Heart right ventricle (tissue), 16 donors: ENCODE data around the gene FTH1. TPM values are rescaled to one million over a fixed set of nuclear protein-coding genes. Genes with fewer than 3 reads are reported as not detected.
A peak's percentile ranks its signal among the peaks of the same experiment; 100 is the strongest.

ENCODE experiments used
- ATAC-seq, 8 donors: fragments of 200-7000 bp; cut with Tn5 transposase; one replicate each; pipeline ENCODE4 v1.9.1; 2020; ENCODE audit warnings: mild to moderate bottlenecking in 8 of 8, moderate library complexity in 8 of 8, moderate number of reproducible peaks in 1 of 8
- DNase-seq, 2 donors: peaks; one replicate each; pipeline ENCODE4 v3.0.0-alpha.2; 2020
- H3K27ac ChIP-seq, 10 donors: fragments of 200-600 bp; sonication (generic) in 2 of 10; one replicate each; pipeline versions ENCODE4 v1.5.0 to v1.8.0; 2020 to 2022; ENCODE audit warnings: mild to moderate bottlenecking in 3 of 10
- H3K27me3 ChIP-seq, 7 donors: fragments of 200-600 bp; one replicate each; pipeline ENCODE4 v1.8.0; 2021 to 2022; ENCODE audit warnings: mild to moderate bottlenecking in 2 of 7
- H3K36me3 ChIP-seq, 9 donors: fragments of 200-600 bp; sonication (generic) in 1 of 9; one replicate each; pipeline versions ENCODE4 v1.5.0 to v1.8.0; 2020 to 2022; ENCODE audit warnings: mild to moderate bottlenecking in 2 of 9
- H3K4me1 ChIP-seq, 9 donors: fragments of 200-600 bp; sonication (generic) in 1 of 9; one replicate each; pipeline versions ENCODE4 v1.5.0 to v1.8.0; 2020 to 2022; ENCODE audit warnings: mild to moderate bottlenecking in 4 of 9
- H3K4me3 ChIP-seq, 10 donors: fragments of 200-600 bp; sonication (generic) in 2 of 10; one replicate each; pipeline versions ENCODE4 v1.5.0 to v1.8.0; 2020 to 2022; ENCODE audit warnings: mild to moderate bottlenecking in 7 of 10, moderate library complexity in 2 of 10
- H3K9me3 ChIP-seq, 11 donors: fragments of 200-600 bp in 10 of 11; sonication (generic) in 2 of 11; one replicate each; pipeline versions ENCODE4 v1.5.0 to v1.8.0; 2013 to 2022; ENCODE audit warnings: mild to moderate bottlenecking in 2 of 11, control low read depth in 1 of 11, moderate library complexity in 1 of 11
- WGBS, 2 donors: extraction: QIAGEN DNeasy Blood & Tissue Kit; methylation state at CpG; one replicate each; pipeline ENCODE4 v1.1.7; 2013; ENCODE audit warnings: inconsistent platforms in 1 of 2; 5-methylcytosine and 5-hydroxymethylcytosine counted together
- intact Hi-C, 10 donors: fragments of 100-400 bp; cut with DNase I; formaldehyde crosslinking; loops; one replicate each; pipeline versions ENCODE4 v1.11.1 to v1.14.2; 2022
- polyA plus RNA-seq, 2 donors: library from polyadenylated mRNA; stranded (reverse); fragments of 200-250 nt; gene quantifications; one replicate each; pipeline ENCODE4 v1.2.3, GENCODE V29; 2013
- total RNA-seq, 10 donors: library from RNA; stranded (reverse); fragmentation: NEBNext Ultra II Directional in 3 of 10; extraction: Animal tissue kit (Norgen Biotek cat#: 25700) in 3 of 10; gene quantifications; one replicate each; pipeline versions ENCODE4 v1.2.1 to v1.2.4, GENCODE V29; 2021 to 2023
- TF ChIP-seq, protein P1 (sequence below), 9 donors: fragments of 200-600 bp; sonication (generic) in 2 of 9; IDR thresholded peaks; one replicate each; pipeline versions ENCODE4 v1.5.0 to v1.8.0; 2021 to 2022; ENCODE audit warnings: antibody characterized with exemption in 9 of 9, mild to moderate bottlenecking in 5 of 9, moderate library complexity in 1 of 9
- donor health status: Arrhythmogenic right ventricular cardiomyopathy.
- donor health status: ischemic (EF 13 %, LVEDD 7.1; RV severe dilation, severe dysfunction).
- donor health status: healthy with polysubstance abuse.
- donor health status: DM: no; HTN: yes; CAD: no.
- donor health status: DM: no; HTN: no; CAD: no.
- donor health status: ischemic (EF 25% LVEDD 6.9; RV normal size, moderate dysfunction).
- donor health status: ischemic (EF 25% LVEDD 5.7; RV mildly dilated, moderate dysfunction).
- donor health status: healthy.
- donor health status: DM: yes; HTN: yes; CAD: no.
- donor health status: Ischemic cardiomyopathy.
- donor health status: ischemic (EF 35%, LVEDD 5.7; RV mildly dilated, moderate dysfunction).
- donor health status: nonischemic (EF 11% LVEDD 7.7; RV severe dilation, severe dysfunction).
- donor health status: DM: yes; HTN: yes; CAD: no.
- donor health status: PGD.
- donor health status: ischemic (EF 29% LVEDD 5.4; RV normal size, mild dysfunction).
- donor health status: nonischemic (EF 23%, LVEDD 6.1; RV moderate dilation, normal function).

FTH1 gene
- total and polyA plus RNA-seq, 12 donors = 1,346 to 5,199 (median 2,962) TPM

DNA sequence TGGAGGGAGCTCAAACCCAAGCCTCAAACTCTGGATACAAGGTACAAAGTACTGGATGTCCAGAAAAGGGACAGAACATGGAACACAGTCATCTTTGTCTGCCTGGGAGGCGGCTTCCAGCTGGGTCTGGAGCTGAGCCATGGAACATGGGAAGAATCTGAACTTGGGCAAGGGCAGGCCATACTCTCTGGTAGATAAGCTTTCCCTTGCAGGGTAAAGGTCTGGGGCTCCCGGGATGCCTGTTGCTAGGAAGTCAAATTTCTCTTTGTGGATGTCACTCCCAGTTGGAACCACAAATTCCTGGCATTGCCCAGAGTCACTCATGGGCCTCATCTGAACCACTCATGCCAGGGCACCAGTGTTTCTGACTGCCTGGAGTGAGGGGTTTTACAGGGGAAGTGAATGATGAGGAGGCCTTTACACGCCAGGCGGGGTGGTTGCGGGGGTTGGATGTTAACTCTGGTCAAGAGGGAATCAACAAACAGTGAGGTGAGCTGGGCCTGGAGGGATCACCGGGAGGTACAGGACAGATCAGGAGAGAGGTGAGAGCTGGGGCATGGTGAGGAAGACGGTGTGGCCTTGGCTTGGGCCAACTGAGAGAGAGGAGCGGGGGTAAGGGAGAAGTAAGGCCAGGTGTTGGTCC is 5.7 kb downstream of the FTH1 start:
- Histone ChIP-seq H3K4me1 (peaks cover 17 to 60% (median 54%) of the 10 kb centered on the region in 9 donors), H3K9me3 (no peaks in the 10 kb centered on the region), H3K27me3 (no peaks in the 10 kb centered on the region), H3K36me3 (peaks cover 0 to 74% (median 21%) of the 10 kb centered on the region in 9 donors), H3K27ac (peak overlapping the region; percentile 69 to 100 (median 79)), H3K4me3 (no peak overlapping the region)
- ATAC-seq (peak; percentile 46 to 90 (median 76)), DNase-seq (peak; percentile 67 to 70)
- intact Hi-C loops = loop anchor here in 2 of 10 donors (10.0 kb wide), 2 partner anchors 93 to 807 kb away; no protein-coding TSS in a partner anchor
- TF ChIP-seq, protein P1, sequence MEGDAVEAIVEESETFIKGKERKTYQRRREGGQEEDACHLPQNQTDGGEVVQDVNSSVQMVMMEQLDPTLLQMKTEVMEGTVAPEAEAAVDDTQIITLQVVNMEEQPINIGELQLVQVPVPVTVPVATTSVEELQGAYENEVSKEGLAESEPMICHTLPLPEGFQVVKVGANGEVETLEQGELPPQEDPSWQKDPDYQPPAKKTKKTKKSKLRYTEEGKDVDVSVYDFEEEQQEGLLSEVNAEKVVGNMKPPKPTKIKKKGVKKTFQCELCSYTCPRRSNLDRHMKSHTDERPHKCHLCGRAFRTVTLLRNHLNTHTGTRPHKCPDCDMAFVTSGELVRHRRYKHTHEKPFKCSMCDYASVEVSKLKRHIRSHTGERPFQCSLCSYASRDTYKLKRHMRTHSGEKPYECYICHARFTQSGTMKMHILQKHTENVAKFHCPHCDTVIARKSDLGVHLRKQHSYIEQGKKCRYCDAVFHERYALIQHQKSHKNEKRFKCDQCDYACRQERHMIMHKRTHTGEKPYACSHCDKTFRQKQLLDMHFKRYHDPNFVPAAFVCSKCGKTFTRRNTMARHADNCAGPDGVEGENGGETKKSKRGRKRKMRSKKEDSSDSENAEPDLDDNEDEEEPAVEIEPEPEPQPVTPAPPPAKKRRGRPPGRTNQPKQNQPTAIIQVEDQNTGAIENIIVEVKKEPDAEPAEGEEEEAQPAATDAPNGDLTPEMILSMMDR (IDR thresholded peaks at IDR 0.05) = no peak
- WGBS, 2 donors = 77 to 81% methylated on average over 8 of the region's 8 CpGs

DNA sequence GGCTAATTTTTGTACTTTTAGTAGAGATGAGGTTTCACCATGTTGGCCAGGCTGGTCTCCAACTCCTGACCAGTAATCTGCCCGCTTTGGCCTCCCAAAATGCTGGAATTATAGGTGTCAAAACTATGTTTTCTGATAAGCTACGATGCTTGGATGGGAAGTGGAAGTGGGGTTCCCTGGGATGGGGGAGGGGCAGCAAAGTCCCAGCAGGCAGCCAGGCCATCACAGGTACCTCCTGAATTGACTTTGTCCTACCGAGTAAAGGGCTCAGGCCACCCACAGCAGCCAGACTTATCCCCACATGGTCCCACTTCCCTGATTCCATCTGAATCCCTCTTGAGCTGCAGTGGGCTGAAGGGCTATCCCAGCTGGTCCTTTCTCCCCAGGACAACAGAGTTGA is 6.9 kb downstream of the FTH1 start:
- TF ChIP-seq, protein P1 (IDR thresholded peaks at IDR 0.05) = no peak
- Histone ChIP-seq H3K9me3 (no peaks in the 10 kb centered on the region), H3K27ac (peak overlapping the region in 9 of 10 donors; percentile 69 to 100 (median 77)), H3K4me3 (no peak overlapping the region), H3K27me3 (no peaks in the 10 kb centered on the region), H3K36me3 (peaks cover 0 to 63% (median 20%) of the 10 kb centered on the region in 9 donors), H3K4me1 (peaks cover 19 to 67% (median 53%) of the 10 kb centered on the region in 9 donors)
- intact Hi-C loops = loop anchor here in 2 of 10 donors (10.0 kb wide), 2 partner anchors 94 to 806 kb away; no protein-coding TSS in a partner anchor
- DNase-seq (no peak), ATAC-seq (no peak)
- 88% methylated on average over 3 of the region's 3 CpGs for WGBS, 2 donors

DNA sequence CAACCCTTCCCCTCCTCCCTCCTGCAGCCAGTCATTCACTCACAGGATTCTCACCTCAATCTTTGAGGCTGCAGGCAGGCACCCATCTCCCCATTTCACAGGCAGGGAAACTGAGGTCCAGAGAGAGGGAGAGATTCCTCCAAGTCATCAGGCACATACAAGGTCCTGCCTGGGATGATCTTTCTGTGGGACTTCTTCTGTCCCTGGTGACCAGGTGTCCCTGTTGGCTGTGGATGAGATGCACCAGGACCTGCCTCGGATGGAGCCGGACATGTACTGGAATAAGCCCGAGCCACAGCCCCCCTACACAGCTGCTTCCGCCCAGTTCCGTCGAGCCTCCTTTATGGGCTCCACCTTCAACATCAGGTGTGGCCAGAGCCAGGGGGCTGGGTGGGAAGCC is 7.8 kb downstream of the FTH1 start:
- TF ChIP-seq, protein P1 (IDR thresholded peaks at IDR 0.05) = no peak
- Histone ChIP-seq H3K9me3 (no peaks in the 10 kb centered on the region), H3K27ac (peak overlapping the region in 1 of 10 donors; percentile 99), H3K36me3 (peaks cover 0 to 54% (median 12%) of the 10 kb centered on the region in 9 donors), H3K4me3 (no peak overlapping the region), H3K4me1 (peaks cover 19 to 65% (median 53%) of the 10 kb centered on the region in 9 donors), H3K27me3 (no peaks in the 10 kb centered on the region)
- WGBS, 2 donors = 88 to 97% methylated on average over 6 of the region's 6 CpGs
- intact Hi-C loops = loop anchor here in 2 of 10 donors (10.0 kb wide), 2 partner anchors 95 to 805 kb away; no protein-coding TSS in a partner anchor
- no peak for ATAC-seq
- no peak for DNase-seq

DNA sequence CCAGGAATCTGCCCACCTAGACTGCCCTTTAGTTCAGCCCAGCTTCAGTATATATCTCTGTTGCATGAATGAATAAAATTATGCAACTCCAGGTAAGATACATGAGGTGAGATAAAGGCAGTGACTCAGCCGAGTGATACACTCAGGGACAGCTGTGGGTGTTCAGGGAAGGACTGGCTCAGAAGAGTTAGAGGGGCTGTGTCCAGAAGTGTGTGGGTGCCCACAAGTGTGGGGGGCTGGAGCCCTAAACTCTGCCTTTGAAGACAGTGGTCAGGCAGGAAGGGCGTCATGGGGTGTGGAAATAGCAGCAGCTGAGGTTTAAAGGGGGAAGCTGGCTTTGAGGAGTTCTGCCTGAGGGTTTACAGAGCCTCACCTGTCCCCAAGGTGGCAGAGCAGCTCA is 8.3 kb downstream of the FTH1 start:
- Histone ChIP-seq H3K4me3 (no peak overlapping the region), H3K36me3 (peaks cover 0 to 49% (median 6%) of the 10 kb centered on the region in 9 donors), H3K9me3 (no peaks in the 10 kb centered on the region), H3K4me1 (peaks cover 19 to 65% (median 49%) of the 10 kb centered on the region in 9 donors), H3K27me3 (no peaks in the 10 kb centered on the region), H3K27ac (peak overlapping the region in 1 of 10 donors; percentile 29)
- ATAC-seq (no peak), DNase-seq (no peak)
- intact Hi-C loops = no loop called here
- 43 to 66% methylated on average over 2 of the region's 2 CpGs for WGBS, 2 donors
- TF ChIP-seq, protein P1 (IDR thresholded peaks at IDR 0.05) = no peak
